Testis (tissue), 3 donors: ENCODE data around the gene EFEMP1. TPM values are rescaled to one million over a fixed set of nuclear protein-coding genes. Genes with fewer than 3 reads are reported as not detected.

Experiments
- DNase-seq: peaks from one replicate; pipeline ENCODE4 v3.0.0-alpha.2; 2019
- H3K27ac ChIP-seq, 2 donors: fragments of 200-600 bp; sonication (generic); one replicate each; pipeline ENCODE4 v1.5.1; 2019
- H3K27me3 ChIP-seq: fragments of 200-600 bp; sonication (generic); one replicate; pipeline ENCODE4 v1.5.1; 2019
- H3K36me3 ChIP-seq: fragments of 200-600 bp; sonication (generic); one replicate; pipeline ENCODE4 v1.5.1; 2017; ENCODE audit warnings: low read depth; ENCODE audit errors: missing control alignments
- H3K4me1 ChIP-seq: fragments of 200-600 bp; sonication (generic); one replicate; pipeline ENCODE4 v1.5.1; 2019
- H3K4me3 ChIP-seq, 2 donors: fragments of 200-600 bp; sonication (generic); one replicate each; pipeline ENCODE4 v1.5.1; 2017 to 2019
- H3K9me3 ChIP-seq: fragments of 200-600 bp; sonication (generic); one replicate; pipeline ENCODE4 v1.5.1; 2017
- CTCF ChIP-seq, 3 experiments: fragments of 450-650 bp in 2 of 3; fragments of 200-600 bp in 1 of 3; sonication (generic) in 1 of 3; IDR thresholded peaks; one replicate each; pipeline ENCODE4 v1.5.1; 2016 to 2019; ENCODE audit warnings: antibody characterized with exemption in 3 of 3, mild to moderate bottlenecking in 2 of 3, moderate library complexity in 1 of 3
- POLR2A ChIP-seq: fragments of 450-650 bp; IDR thresholded peaks from one replicate; pipeline ENCODE4 v1.6.1; 2017; ENCODE audit warnings: antibody characterized with exemption, mild to moderate bottlenecking, moderate library complexity
- WGBS, 2 donors: methylation state at CpG; one replicate each; pipeline ENCODE4 v1.1.5; 2018; 5-methylcytosine and 5-hydroxymethylcytosine counted together
- intact Hi-C: fragments of 100-400 bp; cut with DNase I; formaldehyde crosslinking; loops from one replicate; pipeline ENCODE4 v1.15.1; 2023; ENCODE audit warnings: low total_unique reads
- polyA plus RNA-seq: library from polyadenylated mRNA; stranded (reverse); fragments of 350-450 nt; fragmentation: Illumina TruSeq; extraction: RNeasy Lipid Tissue Mini Kit (QIAGEN cat#74804); gene quantifications from one replicate; pipeline ENCODE4 v1.2.3, GENCODE V29; 2014; ENCODE audit warnings: low read depth, low replicate concordance; ENCODE audit not compliant: insufficient read depth
- total RNA-seq, 2 donors: library from RNA; depleted of rRNA; stranded (reverse); fragments of >200 nt; gene quantifications; one replicate each; pipeline ENCODE4 v1.2.3, GENCODE V29; 2016

The EFEMP1 gene
- total and polyA plus RNA-seq, 3 donors from 2014 or later, result 2.4 to 74.0 (median 8.6) TPM

- WGBS, 2 donors, result 76 to 79% methylated on average over 2 of the region's 2 CpGs
- intact Hi-C loops, result no loop called here
- DNase-seq, result no peak
- H3K27ac ChIP-seq, result no peak overlapping the region
- no peaks in the 10 kb centered on the region for H3K36me3 ChIP-seq
- TF ChIP-seq CTCF (IDR thresholded peaks at IDR 0.05) (no peak), POLR2A (no peak)
- H3K4me1 ChIP-seq, result no peaks in the 10 kb centered on the region
- no peak overlapping the region for H3K4me3 ChIP-seq
- no peaks in the 10 kb centered on the region for H3K9me3 ChIP-seq
- H3K27me3 ChIP-seq, result no peaks in the 10 kb centered on the region
These were observed 23.7 kb downstream of the EFEMP1 start for GRCh38 chr2:55899881-55900280.

DNA sequence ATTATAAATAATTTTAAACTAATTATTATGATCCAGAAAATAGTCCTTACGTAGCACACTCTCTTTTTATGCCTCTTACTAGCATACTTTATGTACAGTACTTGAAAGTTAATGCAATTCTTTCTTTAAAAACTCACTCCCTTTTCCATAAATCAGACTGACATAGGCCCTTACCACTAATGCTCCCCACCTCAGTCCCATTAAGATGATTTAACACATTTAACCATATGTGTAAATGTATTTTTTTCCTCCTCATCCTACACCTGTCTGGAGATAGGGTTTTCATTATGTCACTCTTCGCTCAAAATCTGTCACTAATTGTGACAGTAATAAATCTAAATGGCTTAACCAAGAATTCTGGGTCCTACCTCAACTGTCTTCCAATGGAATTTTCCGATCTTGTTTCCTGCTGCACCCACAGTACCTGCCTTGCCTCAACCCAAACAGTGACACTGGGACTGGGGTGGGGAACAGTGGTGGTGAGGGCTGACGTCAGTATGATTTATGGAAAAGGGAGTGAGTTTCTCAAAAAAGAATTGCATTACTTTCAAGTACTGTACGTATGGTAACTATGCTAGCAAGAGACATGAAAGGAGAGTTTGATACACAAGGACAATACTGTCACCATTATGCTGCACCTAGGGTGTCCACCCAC is 25.1 kb downstream of the EFEMP1 start:
- TF ChIP-seq POLR2A, result no peak
- TF ChIP-seq CTCF (IDR thresholded peaks at IDR 0.05), result no peak
- DNase-seq, result no peak
- no peaks in the 10 kb centered on the region for H3K36me3 ChIP-seq
- intact Hi-C loops, result no loop called here
- no peaks in the 10 kb centered on the region for H3K27me3 ChIP-seq
- no peaks in the 10 kb centered on the region for H3K9me3 ChIP-seq
- H3K27ac ChIP-seq, result no peak overlapping the region
- H3K4me1 ChIP-seq, result no peaks in the 10 kb centered on the region
- 69 to 70% methylated on average over 5 of the region's 5 CpGs for WGBS, 2 donors
- no peak overlapping the region for H3K4me3 ChIP-seq

DNA sequence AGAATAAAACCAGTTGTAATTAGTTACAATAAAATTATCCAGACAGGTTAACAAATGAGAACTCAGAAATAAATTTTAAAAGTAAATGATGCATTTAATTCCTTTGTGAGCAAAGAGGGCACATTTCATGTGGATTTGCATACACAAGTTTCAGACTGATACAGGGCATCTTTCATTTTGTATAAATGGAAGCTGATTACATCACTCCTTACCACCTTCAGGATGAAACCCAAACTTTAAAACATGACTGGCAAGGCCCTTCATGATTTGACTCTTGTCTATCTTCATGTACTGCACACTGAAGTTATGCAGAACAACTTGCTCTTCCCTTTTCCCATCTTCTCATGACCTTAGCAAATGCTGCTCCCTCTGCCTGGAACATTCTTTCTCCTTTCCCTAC is 26.9 kb downstream of the EFEMP1 start:
- no peaks in the 10 kb centered on the region for H3K36me3 ChIP-seq
- intact Hi-C loops, result no loop called here
- TF ChIP-seq POLR2A (no peak), CTCF (IDR thresholded peaks at IDR 0.05) (no peak)
- no peak overlapping the region for H3K4me3 ChIP-seq
- no peaks in the 10 kb centered on the region for H3K9me3 ChIP-seq
- no peaks in the 10 kb centered on the region for H3K27me3 ChIP-seq
- H3K27ac ChIP-seq, result no peak overlapping the region
- no peak for DNase-seq
- no peaks in the 10 kb centered on the region for H3K4me1 ChIP-seq

GRCh38 chr2:55894720-55895119 is 28.9 kb downstream of the EFEMP1 start:
- no peaks in the 10 kb centered on the region for H3K9me3 ChIP-seq
- no peak overlapping the region for H3K4me3 ChIP-seq
- H3K27ac ChIP-seq, result no peak overlapping the region
- 66 to 77% methylated on average over 2 of the region's 2 CpGs for WGBS, 2 donors
- no peaks in the 10 kb centered on the region for H3K36me3 ChIP-seq
- TF ChIP-seq POLR2A, result no peak
- intact Hi-C loops, result no loop called here
- DNase-seq, result no peak
- H3K27me3 ChIP-seq, result no peaks in the 10 kb centered on the region
- no peaks in the 10 kb centered on the region for H3K4me1 ChIP-seq

DNA sequence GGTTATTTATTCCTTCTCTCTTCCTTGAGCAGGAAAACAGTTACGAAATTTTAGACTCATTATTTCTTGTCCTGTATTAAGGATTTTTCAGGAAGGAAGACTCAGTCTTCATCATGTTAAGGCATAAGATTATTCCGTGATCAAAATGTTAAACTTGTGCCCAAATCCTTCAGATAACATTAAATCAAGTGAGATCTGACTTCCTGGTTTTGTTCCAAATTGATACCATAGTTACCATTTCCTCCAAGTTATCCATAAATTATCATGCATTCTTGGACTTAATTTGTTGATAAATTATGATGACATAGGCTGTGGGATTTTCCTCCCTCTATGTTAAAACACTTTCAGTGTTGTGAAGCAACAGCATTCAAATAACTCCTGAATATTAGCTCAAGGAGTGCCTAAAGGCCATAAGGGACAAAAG is 31.9 kb downstream of the EFEMP1 start:
- 51 to 60% methylated on average over 2 of the region's 2 CpGs for WGBS, 2 donors
- Histone ChIP-seq H3K9me3 (no peaks in the 10 kb centered on the region), H3K36me3 (no peaks in the 10 kb centered on the region), H3K27me3 (no peaks in the 10 kb centered on the region), H3K27ac (no peak overlapping the region), H3K4me1 (no peaks in the 10 kb centered on the region), H3K4me3 (no peak overlapping the region)
- intact Hi-C loops, result no loop called here
- no peak for DNase-seq
- no peak for TF ChIP-seq CTCF (IDR thresholded peaks at IDR 0.05)
- TF ChIP-seq POLR2A, result no peak
